ENCODE data around the gene ANO8. TPM values are rescaled to one million over a fixed set of nuclear protein-coding genes. Genes with fewer than 3 reads are reported as not detected.

ANO8 gene
- polyA plus RNA-seq, 1 of the 3 experiments (the other 2 are of a cell fraction), result 7.8 TPM

DNA sequence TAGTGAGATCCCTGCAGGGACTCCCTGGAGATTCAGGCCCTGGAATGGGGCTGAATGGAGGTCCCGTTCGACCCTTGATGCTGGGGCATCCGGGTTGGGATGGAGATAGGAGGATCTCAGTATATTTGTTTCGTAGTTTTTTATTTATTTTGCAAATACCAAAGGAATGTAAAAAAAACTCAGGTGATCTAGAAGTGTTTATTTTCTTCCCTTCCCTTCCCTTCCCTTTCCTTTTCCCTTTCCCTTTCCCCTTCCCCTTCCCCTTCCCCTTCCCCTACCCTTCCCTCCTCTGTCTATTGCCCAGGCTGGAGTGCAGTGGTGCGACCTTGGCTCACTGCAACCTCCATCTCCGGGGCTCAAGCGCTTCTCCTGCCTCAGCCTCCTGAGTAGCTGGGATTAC, 7.2 kb upstream of the ANO8 start (continued):
- TF ChIP-seq, protein P1, sequence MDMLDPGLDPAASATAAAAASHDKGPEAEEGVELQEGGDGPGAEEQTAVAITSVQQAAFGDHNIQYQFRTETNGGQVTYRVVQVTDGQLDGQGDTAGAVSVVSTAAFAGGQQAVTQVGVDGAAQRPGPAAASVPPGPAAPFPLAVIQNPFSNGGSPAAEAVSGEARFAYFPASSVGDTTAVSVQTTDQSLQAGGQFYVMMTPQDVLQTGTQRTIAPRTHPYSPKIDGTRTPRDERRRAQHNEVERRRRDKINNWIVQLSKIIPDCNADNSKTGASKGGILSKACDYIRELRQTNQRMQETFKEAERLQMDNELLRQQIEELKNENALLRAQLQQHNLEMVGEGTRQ (IDR thresholded peaks at IDR 0.05; ENCODE audit: borderline replicate concordance, low read depth, low read length), result no peak
- TF ChIP-seq POLR2AphosphoS5 (IDR thresholded peaks at IDR 0.05; ENCODE audit: low read depth, low read length) (no peak), SMC3 (IDR thresholded peaks at IDR 0.05; ENCODE audit: low read depth, low read length) (no peak)

DNA sequence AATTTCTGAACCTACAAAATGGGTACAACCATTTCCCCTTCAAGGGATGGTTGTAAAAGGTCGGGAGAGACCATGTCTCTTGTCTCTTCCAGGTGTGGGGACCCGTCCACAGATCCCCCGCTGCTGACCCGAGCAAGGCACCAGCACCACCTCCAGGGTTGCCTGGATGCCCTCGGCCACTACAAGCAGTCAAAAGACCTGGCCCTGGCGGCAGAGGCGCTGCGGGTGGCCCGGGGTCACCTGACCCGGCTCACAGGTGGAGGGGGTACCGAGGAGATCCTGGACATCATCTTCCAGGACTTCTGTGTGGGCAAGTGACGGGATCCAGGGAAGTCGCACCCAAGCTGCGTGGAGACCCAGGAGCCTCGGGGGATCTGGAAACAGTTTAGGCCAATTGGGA, 6.7 kb upstream of the ANO8 start:
- ChIA-PET POLR2A (no interaction called here), CTCF (interaction anchor here (1.0 to 8.9 kb wide), 3 partner anchors 44 to 54 kb away, joined by 3 to 80 read pairs (median 69); no protein-coding TSS in a partner anchor)
- H3K4me2 ChIP-seq, result no peak overlapping the region
- no peaks in the 10 kb centered on the region for H3K9me3 ChIP-seq
- 88% methylated on average over 11 of the region's 15 CpGs for WGBS (ENCODE audit: low lambda C conversion rate)
- H3K9ac ChIP-seq, result no peak overlapping the region
- no peaks in the 10 kb centered on the region for H3K27me3 ChIP-seq (ENCODE audit: insufficient read depth)
- no peak overlapping the region for H2AFZ ChIP-seq (ENCODE audit: low read depth)
- peaks cover 0 to 7% of the 10 kb centered on the region in 2 experiments for H3K36me3 ChIP-seq (replicated peaks in 1 of 2; ENCODE audit: control insufficient read depth in 1 of 2, insufficient read depth in 2 of 2, low read length in 1 of 2)
- H3K9me2 ChIP-seq, result no peaks in the 10 kb centered on the region
- H3K27ac ChIP-seq (ENCODE audit: low read depth in 2 of 2, low read length in 1 of 2), result no peak overlapping the region
- no peaks in the 10 kb centered on the region for H4K20me1 ChIP-seq (ENCODE audit: insufficient read depth)
- peaks cover 0 to 9% of the 10 kb centered on the region in 2 experiments; a peak in 1 of 4 replicates for H3K4me1 ChIP-seq (ENCODE audit: control insufficient read depth in 1 of 2, insufficient read depth in 2 of 2, low read depth in 1 of 2, low read length in 1 of 2)
- peaks cover 8% of the 10 kb centered on the region; the same call in 1 of the 2 replicates for H3K79me2 ChIP-seq (ENCODE audit: insufficient read depth)
- no peak for DNase-seq
- no peak overlapping the region for H3K4me3 ChIP-seq (ENCODE audit: low read depth in 2 of 2, low read length in 1 of 2)
- TF ChIP-seq MAX (IDR thresholded peaks at IDR 0.05; ENCODE audit: low read depth) (no peak), YY1 (IDR thresholded peaks at IDR 0.05; ENCODE audit: low read depth) (no peak), JUND (IDR thresholded peaks at IDR 0.05) (no peak)
- peaks cover 6% of the 10 kb centered on the region for H3F3A ChIP-seq (replicated peaks; ENCODE audit: insufficient read depth)

DNA sequence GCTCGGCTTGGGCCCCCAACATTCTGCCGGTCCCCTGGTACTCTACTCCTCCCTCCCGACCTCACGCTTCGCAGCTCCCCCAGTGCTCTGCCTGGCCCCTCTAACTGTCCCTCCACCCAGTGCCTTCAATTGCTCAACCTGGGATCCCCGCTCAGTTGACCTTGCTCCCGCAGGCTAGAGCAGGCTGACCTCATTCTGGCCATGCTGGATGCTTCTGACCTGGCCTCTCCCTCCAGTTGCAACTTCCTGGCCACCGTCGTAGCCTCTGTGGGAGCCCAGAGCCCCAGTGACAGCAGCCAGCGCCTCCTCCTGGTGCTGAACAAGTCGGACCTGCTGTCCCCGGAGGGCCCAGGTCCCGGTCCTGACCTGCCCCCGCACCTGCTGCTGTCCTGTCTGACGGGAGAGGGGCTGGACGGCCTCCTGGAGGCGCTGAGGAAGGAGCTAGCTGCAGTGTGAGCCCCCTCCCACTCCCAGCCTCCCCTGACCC, 6.3 kb upstream of the ANO8 start:
- H3K9me3 ChIP-seq, result no peaks in the 10 kb centered on the region
- H3F3A ChIP-seq (replicated peaks; ENCODE audit: insufficient read depth), result peaks cover 6% of the 10 kb centered on the region
- H3K36me3 ChIP-seq (replicated peaks in 1 of 2; ENCODE audit: control insufficient read depth in 1 of 2, insufficient read depth in 2 of 2, low read length in 1 of 2), result peaks cover 0 to 7% of the 10 kb centered on the region in 2 experiments
- WGBS (ENCODE audit: low lambda C conversion rate), result 87% methylated on average over 10 of the region's 17 CpGs
- DNase-seq, result no peak
- H3K4me3 ChIP-seq (ENCODE audit: low read depth in 2 of 2, low read length in 1 of 2), result no peak overlapping the region
- no peaks in the 10 kb centered on the region for H4K20me1 ChIP-seq (ENCODE audit: insufficient read depth)
- no peaks in the 10 kb centered on the region for H3K9me2 ChIP-seq
- H3K27ac ChIP-seq (ENCODE audit: low read depth in 2 of 2, low read length in 1 of 2), result no peak overlapping the region
- ChIA-PET POLR2A (no interaction called here), CTCF (interaction anchor here (1.0 to 8.9 kb wide), 4 partner anchors 44 to 55 kb away, joined by 3 to 80 read pairs (median 40); no protein-coding TSS in a partner anchor)
- no peaks in the 10 kb centered on the region for H3K27me3 ChIP-seq (ENCODE audit: insufficient read depth)
- H3K79me2 ChIP-seq (ENCODE audit: insufficient read depth), result peaks cover 8% of the 10 kb centered on the region; the same call in 1 of the 2 replicates
- no peak overlapping the region for H3K9ac ChIP-seq
- no peak overlapping the region for H2AFZ ChIP-seq (ENCODE audit: low read depth)
- H3K4me2 ChIP-seq, result no peak overlapping the region
- H3K4me1 ChIP-seq (ENCODE audit: control insufficient read depth in 1 of 2, insufficient read depth in 2 of 2, low read depth in 1 of 2, low read length in 1 of 2), result peaks cover 0 to 9% of the 10 kb centered on the region in 2 experiments; a peak in 1 of 4 replicates
- TF ChIP-seq MEF2A (IDR thresholded peaks at IDR 0.05; ENCODE audit: borderline replicate concordance, low read depth), result no peak
- TF ChIP-seq TAF1 (IDR thresholded peaks at IDR 0.05; ENCODE audit: borderline replicate concordance, low read depth, low read length), result no peak
- no peak for TF ChIP-seq MXI1 (IDR thresholded peaks at IDR 0.05; ENCODE audit: low read depth, low read length)
- TF ChIP-seq ELF1 (IDR thresholded peaks at IDR 0.05), result no peak
- no peak for TF ChIP-seq EZH2phosphoT487 (IDR thresholded peaks at IDR 0.05; ENCODE audit: borderline replicate concordance, low read depth)
- TF ChIP-seq, protein P2, sequence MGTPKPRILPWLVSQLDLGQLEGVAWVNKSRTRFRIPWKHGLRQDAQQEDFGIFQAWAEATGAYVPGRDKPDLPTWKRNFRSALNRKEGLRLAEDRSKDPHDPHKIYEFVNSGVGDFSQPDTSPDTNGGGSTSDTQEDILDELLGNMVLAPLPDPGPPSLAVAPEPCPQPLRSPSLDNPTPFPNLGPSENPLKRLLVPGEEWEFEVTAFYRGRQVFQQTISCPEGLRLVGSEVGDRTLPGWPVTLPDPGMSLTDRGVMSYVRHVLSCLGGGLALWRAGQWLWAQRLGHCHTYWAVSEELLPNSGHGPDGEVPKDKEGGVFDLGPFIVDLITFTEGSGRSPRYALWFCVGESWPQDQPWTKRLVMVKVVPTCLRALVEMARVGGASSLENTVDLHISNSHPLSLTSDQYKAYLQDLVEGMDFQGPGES (IDR thresholded peaks at IDR 0.05; ENCODE audit: low read depth, low read length), result no peak
- TF ChIP-seq RXRA (IDR thresholded peaks at IDR 0.05; ENCODE audit: borderline replicate concordance, low read depth), result no peak
- TF ChIP-seq, protein P3, sequence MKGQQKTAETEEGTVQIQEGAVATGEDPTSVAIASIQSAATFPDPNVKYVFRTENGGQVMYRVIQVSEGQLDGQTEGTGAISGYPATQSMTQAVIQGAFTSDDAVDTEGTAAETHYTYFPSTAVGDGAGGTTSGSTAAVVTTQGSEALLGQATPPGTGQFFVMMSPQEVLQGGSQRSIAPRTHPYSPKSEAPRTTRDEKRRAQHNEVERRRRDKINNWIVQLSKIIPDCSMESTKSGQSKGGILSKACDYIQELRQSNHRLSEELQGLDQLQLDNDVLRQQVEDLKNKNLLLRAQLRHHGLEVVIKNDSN (IDR thresholded peaks at IDR 0.05; ENCODE audit: borderline replicate concordance, low read depth), result no peak
- TF ChIP-seq GATA2 (CRISPR knock-in tag; IDR thresholded peaks at IDR 0.05), result no peak
- no peak for TF ChIP-seq JUND (IDR thresholded peaks at IDR 0.05)
- no peak for TF ChIP-seq TEAD4 (IDR thresholded peaks at IDR 0.05; ENCODE audit: borderline replicate concordance, insufficient read depth)
- no peak for TF ChIP-seq FOSL2 (IDR thresholded peaks at IDR 0.05; ENCODE audit: borderline replicate concordance, low read depth)
- TF ChIP-seq, protein P4, sequence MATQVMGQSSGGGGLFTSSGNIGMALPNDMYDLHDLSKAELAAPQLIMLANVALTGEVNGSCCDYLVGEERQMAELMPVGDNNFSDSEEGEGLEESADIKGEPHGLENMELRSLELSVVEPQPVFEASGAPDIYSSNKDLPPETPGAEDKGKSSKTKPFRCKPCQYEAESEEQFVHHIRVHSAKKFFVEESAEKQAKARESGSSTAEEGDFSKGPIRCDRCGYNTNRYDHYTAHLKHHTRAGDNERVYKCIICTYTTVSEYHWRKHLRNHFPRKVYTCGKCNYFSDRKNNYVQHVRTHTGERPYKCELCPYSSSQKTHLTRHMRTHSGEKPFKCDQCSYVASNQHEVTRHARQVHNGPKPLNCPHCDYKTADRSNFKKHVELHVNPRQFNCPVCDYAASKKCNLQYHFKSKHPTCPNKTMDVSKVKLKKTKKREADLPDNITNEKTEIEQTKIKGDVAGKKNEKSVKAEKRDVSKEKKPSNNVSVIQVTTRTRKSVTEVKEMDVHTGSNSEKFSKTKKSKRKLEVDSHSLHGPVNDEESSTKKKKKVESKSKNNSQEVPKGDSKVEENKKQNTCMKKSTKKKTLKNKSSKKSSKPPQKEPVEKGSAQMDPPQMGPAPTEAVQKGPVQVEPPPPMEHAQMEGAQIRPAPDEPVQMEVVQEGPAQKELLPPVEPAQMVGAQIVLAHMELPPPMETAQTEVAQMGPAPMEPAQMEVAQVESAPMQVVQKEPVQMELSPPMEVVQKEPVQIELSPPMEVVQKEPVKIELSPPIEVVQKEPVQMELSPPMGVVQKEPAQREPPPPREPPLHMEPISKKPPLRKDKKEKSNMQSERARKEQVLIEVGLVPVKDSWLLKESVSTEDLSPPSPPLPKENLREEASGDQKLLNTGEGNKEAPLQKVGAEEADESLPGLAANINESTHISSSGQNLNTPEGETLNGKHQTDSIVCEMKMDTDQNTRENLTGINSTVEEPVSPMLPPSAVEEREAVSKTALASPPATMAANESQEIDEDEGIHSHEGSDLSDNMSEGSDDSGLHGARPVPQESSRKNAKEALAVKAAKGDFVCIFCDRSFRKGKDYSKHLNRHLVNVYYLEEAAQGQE (IDR thresholded peaks at IDR 0.05; ENCODE audit: low read depth, low read length), result no peak
- TF ChIP-seq, protein P1 (IDR thresholded peaks at IDR 0.05; ENCODE audit: borderline replicate concordance, low read depth, low read length), result no peak

Measured in SK-N-SH (cell line).